NCI-H1105 treated with DMSO at 0.1 percent for 48 hours (cell line): ENCODE data around the gene ARFGAP2.

ENCODE experiments used
- DNase-seq: peaks from one replicate; lab custom pipeline; 2025; lab: John Stamatoyannopoulos, UW

Gene ARFGAP2

GRCh38 chr11:47171061-47171838, 5.4 kb downstream of the ARFGAP2 start:
- no peak for DNase-seq

- no peak for DNase-seq
Measured at GRCh38 chr11:47166368-47166767, 10.3 kb downstream of the ARFGAP2 start.

GRCh38 chr11:47165253-47165840, 11.3 kb downstream of the ARFGAP2 start:
- no peak for DNase-seq

GRCh38 chr11:47164321-47164720, 12.4 kb downstream of the ARFGAP2 start:
- DNase-seq = no peak

- DNase-seq = no peak
Measured at GRCh38 chr11:47163898-47164297, 12.8 kb downstream of the ARFGAP2 start.

- no peak for DNase-seq
Measured at GRCh38 chr11:47163193-47163592, 13.5 kb downstream of the ARFGAP2 start.

GRCh38 chr11:47162426-47162825, 14.3 kb downstream of the ARFGAP2 start:
- no peak for DNase-seq

- no peak for DNase-seq
Measured at GRCh38 chr11:47161890-47162289, 14.8 kb downstream of the ARFGAP2 start.

- peak; percentile 55 for DNase-seq
Measured at GRCh38 chr11:47161134-47161854, 15.4 kb downstream of the ARFGAP2 start.

- no peak for DNase-seq
Measured at GRCh38 chr11:47160753-47161133, 15.9 kb downstream of the ARFGAP2 start.

GRCh38 chr11:47158242-47158641, 18.4 kb downstream of the ARFGAP2 start:
- DNase-seq = no peak

GRCh38 chr11:47157805-47158204, 18.9 kb downstream of the ARFGAP2 start:
- no peak for DNase-seq

- DNase-seq = no peak
Measured at GRCh38 chr11:47156951-47157350, 19.7 kb downstream of the ARFGAP2 start.

GRCh38 chr11:47156333-47156732, 20.3 kb downstream of the ARFGAP2 start:
- DNase-seq = no peak

- no peak for DNase-seq
Measured at GRCh38 chr11:47155879-47156278, 20.8 kb downstream of the ARFGAP2 start.

- no peak for DNase-seq
Measured at GRCh38 chr11:47154616-47155570, 21.8 kb downstream of the ARFGAP2 start.

- DNase-seq = peak; percentile 75
Measured at GRCh38 chr11:47152953-47153950, 23.4 kb downstream of the ARFGAP2 start.

GRCh38 chr11:47152126-47152952, 24.3 kb downstream of the ARFGAP2 start:
- no peak for DNase-seq

GRCh38 chr11:47149782-47150181, 26.9 kb downstream of the ARFGAP2 start:
- no peak for DNase-seq
